H1 (cell line): ENCODE results near the gene TBC1D9B. TPM values are rescaled to one million over a fixed set of nuclear protein-coding genes. Genes with fewer than 3 reads are reported as not detected.

Experiments used
- CTCF ChIA-PET: fragments of 300-600 bp; sonication (Branson Sonifier 250); formaldehyde crosslinking; loops from one replicate; lab custom pipeline; 2021; ENCODE audit not compliant: partially characterized antibody; lab: Charles Lee
- POLR2A ChIA-PET: fragments of 300-600 bp; sonication (Branson Sonifier 250); formaldehyde crosslinking; loops from one replicate; lab custom pipeline; 2021; ENCODE audit warnings: inconsistent platforms; ENCODE audit not compliant: partially characterized antibody; lab: Charles Lee
- DNase-seq, 2 experiments: peaks; one replicate each; pipeline versions ENCODE4 v3.0.0 to v3.0.0-alpha.2; 2010 to 2022; ENCODE audit warnings: low spot score in 2 of 2, low read depth in 1 of 2, mixed read lengths in 1 of 2
- FAIRE-seq: peaks from 2 replicates; lab custom pipeline; 2011; peaks lifted over from hg19 to GRCh38; lab: Jason Lieb, UNC
- H2AFZ ChIP-seq: 2 replicates; pipeline ENCODE4 v1.8.1; 2012; ENCODE audit warnings: low read length, inconsistent platforms
- H2AK5ac ChIP-seq: 2 replicates; pipeline ENCODE4 v1.6.1; 2013; ENCODE audit warnings: low read depth, low read length
- H2BK120ac ChIP-seq: replicated peaks from 2 replicates; pipeline ENCODE3; 2013; ENCODE audit warnings: low read depth, low read length, inconsistent platforms
- H2BK12ac ChIP-seq: 2 replicates; pipeline ENCODE4 v1.6.1; 2013; ENCODE audit warnings: low read depth, low read length
- H2BK15ac ChIP-seq: 2 replicates; pipeline ENCODE4 v1.6.1; 2013; ENCODE audit warnings: low read length
- H2BK20ac ChIP-seq: 2 replicates; pipeline ENCODE4 v1.6.1; 2013; ENCODE audit warnings: low read length
- H2BK5ac ChIP-seq: 2 replicates; pipeline ENCODE4 v1.6.1; 2013; ENCODE audit warnings: low read depth, low read length
- H3K14ac ChIP-seq: 2 replicates; pipeline ENCODE4 v1.6.1; 2013; ENCODE audit warnings: inconsistent platforms; ENCODE audit not compliant: insufficient read length
- H3K18ac ChIP-seq: 2 replicates; pipeline ENCODE4 v1.6.1; 2013; ENCODE audit warnings: low read length; ENCODE audit errors: extremely low read depth
- H3K23ac ChIP-seq: 2 replicates; pipeline ENCODE4 v1.6.1; 2013; ENCODE audit warnings: inconsistent platforms; ENCODE audit not compliant: insufficient read length
- H3K23me2 ChIP-seq: 2 replicates; pipeline ENCODE4 v1.6.1; 2013; ENCODE audit warnings: low read depth, low read length
- H3K27ac ChIP-seq: 2 replicates; pipeline ENCODE4 v1.6.1; 2011; ENCODE audit warnings: low read depth, low read length, inconsistent platforms
- H3K27me3 ChIP-seq, 4 experiments: replicated peaks in 1 of 4; 1 replicate in 1 of 4; 2 replicates in 3 of 4; pipeline versions ENCODE4 v1.6.1 to v1.8.1; 2011 to 2013; ENCODE audit warnings: low read length in 3 of 4, mild to moderate bottlenecking in 3 of 4, inconsistent platforms in 2 of 4, mixed read lengths in 2 of 4, moderate library complexity in 1 of 4; ENCODE audit not compliant: control insufficient read depth in 3 of 4, insufficient read depth in 3 of 4; ENCODE audit errors: extremely low read depth in 1 of 4
- H3K36me3 ChIP-seq, 4 experiments: 2 replicates each; pipeline versions ENCODE4 v1.6.1 to v1.8.1; 2011 to 2013; ENCODE audit warnings: mild to moderate bottlenecking in 4 of 4, low read length in 3 of 4, moderate library complexity in 2 of 4, control low read depth in 1 of 4, inconsistent platforms in 1 of 4; ENCODE audit not compliant: insufficient read depth in 4 of 4, control insufficient read depth in 2 of 4
- H3K4ac ChIP-seq: replicated peaks from 2 replicates; pipeline ENCODE3; 2013; ENCODE audit warnings: low read length, low read depth, mixed read lengths, inconsistent platforms; ENCODE audit not compliant: insufficient read length
- H3K4me1 ChIP-seq, 4 experiments: replicated peaks in 1 of 4; 1 replicate in 1 of 4; 2 replicates in 3 of 4; pipeline versions ENCODE4 v1.6.1 to v1.8.1; 2011 to 2013; ENCODE audit warnings: low read length in 3 of 4, inconsistent platforms in 2 of 4, mixed read lengths in 1 of 4; ENCODE audit not compliant: insufficient read depth in 4 of 4, control insufficient read depth in 3 of 4
- H3K4me2 ChIP-seq, 2 experiments: 2 replicates each; pipeline versions ENCODE4 v1.6.1 to v1.8.1; 2011 to 2013; ENCODE audit warnings: low read depth in 2 of 2, low read length in 2 of 2, control low read depth in 1 of 2, inconsistent platforms in 1 of 2, mild to moderate bottlenecking in 1 of 2; ENCODE audit not compliant: insufficient read depth in 1 of 2
- H3K4me3 ChIP-seq, 4 experiments: fragments of 200-600, 300-600 bp in 1 of 4; sonication (generic), shearing (Covaris generic), sonication (Bioruptor Twin) in 1 of 4; 2 replicates each; pipeline versions ENCODE4 v1.5.1 to v1.8.1; 2011 to 2016; ENCODE audit warnings: low read length in 4 of 4, low read depth in 3 of 4, control low read depth in 2 of 4, inconsistent platforms in 2 of 4, mild to moderate bottlenecking in 2 of 4, mixed read lengths in 1 of 4, moderate library complexity in 1 of 4; ENCODE audit not compliant: insufficient read depth in 2 of 4; ENCODE audit errors: extremely low read depth in 1 of 4
- H3K56ac ChIP-seq: replicated peaks from 2 replicates; pipeline ENCODE3; 2013; ENCODE audit warnings: low read depth, mild to moderate bottlenecking, mixed read lengths, low read length, inconsistent platforms; ENCODE audit not compliant: insufficient read length
- H3K79me1 ChIP-seq: 2 replicates; pipeline ENCODE4 v1.6.1; 2013; ENCODE audit warnings: low read depth, low read length, control low read depth
- H3K79me2 ChIP-seq, 2 experiments: 2 replicates each; pipeline versions ENCODE4 v1.6.1 to v1.8.1; 2012 to 2013; ENCODE audit warnings: low read length in 2 of 2, mild to moderate bottlenecking in 2 of 2, inconsistent platforms in 1 of 2; ENCODE audit not compliant: insufficient read depth in 2 of 2, control insufficient read depth in 1 of 2
- H3K9ac ChIP-seq, 4 experiments: replicated peaks in 1 of 4; 1 replicate in 1 of 4; 2 replicates in 3 of 4; pipeline versions ENCODE4 v1.6.1 to v1.8.1; 2011 to 2013; ENCODE audit warnings: low read depth in 3 of 4, low read length in 3 of 4, control low read depth in 2 of 4, mild to moderate bottlenecking in 2 of 4, moderate library complexity in 2 of 4, inconsistent platforms in 1 of 4; ENCODE audit errors: extremely low read depth in 1 of 4
- H3K9me3 ChIP-seq, 2 experiments: 2 replicates each; pipeline versions ENCODE4 v1.6.1 to v1.8.1; 2012 to 2013; ENCODE audit warnings: mild to moderate bottlenecking in 2 of 2, moderate library complexity in 2 of 2, control low read depth in 1 of 2, inconsistent platforms in 1 of 2, low read depth in 1 of 2, low read length in 1 of 2, mixed read lengths in 1 of 2; ENCODE audit not compliant: insufficient read depth in 2 of 2
- H4K20me1 ChIP-seq, 2 experiments: replicated peaks in 1 of 2; 2 replicates each; pipeline versions ENCODE3 to v1.8.1; 2011 to 2013; ENCODE audit warnings: inconsistent platforms in 2 of 2, low read length in 2 of 2, mild to moderate bottlenecking in 1 of 2; ENCODE audit not compliant: insufficient read depth in 2 of 2, control insufficient read depth in 1 of 2
- H4K5ac ChIP-seq: 2 replicates; pipeline ENCODE4 v1.6.1; 2013; ENCODE audit warnings: low read length, low read depth, mixed read lengths, inconsistent platforms; ENCODE audit not compliant: insufficient read length
- H4K8ac ChIP-seq: 2 replicates; pipeline ENCODE4 v1.8.0; 2013; ENCODE audit warnings: mild to moderate bottlenecking, moderate library complexity, low read length, inconsistent platforms; ENCODE audit not compliant: insufficient read depth; ENCODE audit errors: extremely low read depth
- H4K91ac ChIP-seq: replicated peaks from 2 replicates; pipeline ENCODE3; 2013; ENCODE audit warnings: low read length, mixed read lengths, inconsistent platforms; ENCODE audit not compliant: insufficient read length
- ATF2 ChIP-seq: IDR thresholded peaks from 2 replicates; pipeline ENCODE4 v1.6.1; 2012; ENCODE audit warnings: low read length, inconsistent platforms
- BCL11A ChIP-seq, 2 experiments: IDR thresholded peaks; one replicate each; pipeline ENCODE4 v1.6.1; 2011; ENCODE audit warnings: low read depth in 2 of 2, low read length in 2 of 2, mild to moderate bottlenecking in 2 of 2
- BRCA1 ChIP-seq: IDR thresholded peaks from 2 replicates; pipeline ENCODE4 v1.6.1; 2012; ENCODE audit warnings: low read depth, low read length, improper control_type of control experiment
- CTBP2 ChIP-seq: IDR thresholded peaks from 2 replicates; pipeline ENCODE4 v1.7.0; 2011; ENCODE audit warnings: borderline replicate concordance, mild to moderate bottlenecking, moderate library complexity, mixed read lengths, low read length; ENCODE audit not compliant: insufficient read depth, insufficient read length
- FOSL1 ChIP-seq: IDR thresholded peaks from 2 replicates; pipeline ENCODE4 v1.6.1; 2011; ENCODE audit warnings: mild to moderate bottlenecking, low read depth, low read length, moderate library complexity; ENCODE audit not compliant: insufficient read depth
- KDM5A ChIP-seq: fragments of 200-600 bp; IDR thresholded peaks from 2 replicates; pipeline ENCODE4 v1.7.1; 2012; ENCODE audit warnings: mild to moderate bottlenecking, low read length, inconsistent platforms, mixed read lengths
- RBBP5 ChIP-seq: IDR thresholded peaks from 2 replicates; pipeline ENCODE4 v1.7.1; 2012; ENCODE audit warnings: low read depth, mild to moderate bottlenecking, inconsistent platforms, low read length, moderate library complexity, borderline replicate concordance
- SP1 ChIP-seq: IDR thresholded peaks from 2 replicates; pipeline ENCODE4 v1.6.1; 2011; ENCODE audit warnings: low read depth, low read length
- SP2 ChIP-seq: IDR thresholded peaks from 2 replicates; pipeline ENCODE4 v1.6.1; 2012; ENCODE audit warnings: mild to moderate bottlenecking, low read length, inconsistent platforms
- WGBS, 2 experiments: shearing (Covaris generic) in 1 of 2; methylation state at CpG; one replicate each; pipeline versions ENCODE4 v1.1.6 to v1.1.7; 2013 to 2015; ENCODE audit warnings: low lambda C conversion rate in 2 of 2, mixed read lengths in 2 of 2, inconsistent platforms in 1 of 2, low coverage in 1 of 2, missing lambda C conversion rate in 1 of 2; ENCODE audit not compliant: insufficient replicate concordance in 2 of 2, insufficient coverage in 1 of 2, insufficient read length in 1 of 2; ENCODE audit errors: extremely low coverage in 1 of 2, missing lambda C conversion rate in 1 of 2; 5-methylcytosine and 5-hydroxymethylcytosine counted together
- polyA plus RNA-seq, 7 experiments: library from polyadenylated mRNA; depleted of rRNA in 3 of 7; stranded (reverse) in 5 of 7; unstranded in 2 of 7; fragments of >200 nt in 5 of 7; fragments of 200-250 nt in 2 of 7; gene quantifications; 1 replicate in 5 of 7; 2 replicates in 1 of 7; 4 replicates in 1 of 7; pipeline versions ENCODE4 v1.2.1 to v1.2.3, GENCODE V29; 2011 to 2013; ENCODE audit warnings: missing spikeins in 2 of 7, mixed read lengths in 2 of 7
- total RNA-seq: library from RNA; stranded (reverse); fragmentation: NEBNext Ultra II Directional; extraction: Animal tissue kit (Norgen Biotek cat#: 25700); gene quantifications from 2 replicates; pipeline ENCODE4 v1.2.1, GENCODE V29; 2021

TBC1D9B gene
- total and polyA plus RNA-seq, 2 of the 8 experiments (the other 6 are each of a cell fraction or from before 2014, with no cell fraction given): 33.6 to 57.1 TPM

GRCh38 chr5:179883163-179883562 is 24.5 kb downstream of the TBC1D9B start:
- Histone ChIP-seq H2AK5ac (no peak overlapping the region), H3K36me3 (peaks cover 9 to 39% (median 21%) of the 10 kb centered on the region in 4 experiments), H3K27me3 (no peaks in the 10 kb centered on the region), H3K79me1 (no peaks in the 10 kb centered on the region; the same call in 1 of the 2 replicates), H3K4me1 (no peaks in the 10 kb centered on the region), H2BK120ac (no peak overlapping the region), H2BK15ac (no peak overlapping the region), H3K79me2 (no peaks in the 10 kb centered on the region), H4K5ac (no peak overlapping the region), H3K4me2 (no peak overlapping the region), H4K91ac (no peak overlapping the region), H2AFZ (no peak overlapping the region), H2BK5ac (no peak overlapping the region), H3K27ac (no peak overlapping the region), H2BK12ac (no peak overlapping the region), H3K9ac (no peak overlapping the region), H4K8ac (no peak overlapping the region), H3K23me2 (no peaks in the 10 kb centered on the region), H3K4me3 (no peak overlapping the region), H3K56ac (no peak overlapping the region), H3K18ac (no peak overlapping the region), H3K4ac (no peak overlapping the region), H3K23ac (no peak overlapping the region), H4K20me1 (no peaks in the 10 kb centered on the region), H3K14ac (no peak overlapping the region), H3K9me3 (peaks cover 8 to 16% of the 10 kb centered on the region in 2 experiments), H2BK20ac (no peak overlapping the region)
- no peak for DNase-seq
- TF ChIP-seq BCL11A (IDR thresholded peaks at IDR 0.05; ENCODE audit: low read depth in 2 of 2, low read length in 2 of 2) (no peak), FOSL1 (no peak), SP2 (no peak), ATF2 (no peak), BRCA1 (no peak), KDM5A (no peak), CTBP2 (no peak), RBBP5 (no peak), SP1 (no peak)
- POLR2A ChIA-PET: interaction anchor here (0.6 kb wide), 1 partner anchor 27 kb away, joined by 3 read pairs; no protein-coding TSS in a partner anchor
- CTCF ChIA-PET: interaction anchor here (1.0 to 8.0 kb wide), 3 partner anchors 9 to 15 kb away, joined by 3 to 67 read pairs (median 6); no protein-coding TSS in a partner anchor
- WGBS, 2 experiments: 98% methylated on average over 3 of the region's 3 CpGs; no CpG with 5 or more reads in 1 of the 2 experiments
- FAIRE-seq: no peak
